ENCODE data around the gene EXO5.
"Not testable (repeated sequence)": the region's sequence is repeated elsewhere in the genome, so short reads cannot be mapped to it uniquely, and the experiment has no call there.

EXO5 gene

GRCh38 chr1:40554807-40555206, 46.2 kb downstream of the EXO5 start:
- FAIRE-seq: not testable (repeated sequence)

DNA sequence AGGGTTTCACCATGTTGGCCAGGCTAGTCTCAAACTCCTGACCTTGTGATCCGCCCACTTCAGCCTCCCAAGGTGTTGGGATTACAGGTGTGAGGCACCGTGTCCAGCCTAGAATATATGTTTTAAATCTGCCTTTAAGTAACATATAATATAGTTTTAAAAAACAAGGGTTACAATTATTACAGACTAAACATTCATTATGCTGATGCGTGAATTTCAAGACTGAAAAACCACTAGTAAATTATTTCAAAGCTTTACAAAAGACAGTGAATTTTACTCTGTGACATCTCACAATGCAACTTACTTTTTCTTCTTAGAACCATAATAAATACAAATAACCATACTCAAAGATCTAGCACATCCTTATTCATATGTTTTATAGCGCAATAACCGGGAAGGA, 47.6 kb downstream of the EXO5 start:
- no peak for FAIRE-seq

DNA sequence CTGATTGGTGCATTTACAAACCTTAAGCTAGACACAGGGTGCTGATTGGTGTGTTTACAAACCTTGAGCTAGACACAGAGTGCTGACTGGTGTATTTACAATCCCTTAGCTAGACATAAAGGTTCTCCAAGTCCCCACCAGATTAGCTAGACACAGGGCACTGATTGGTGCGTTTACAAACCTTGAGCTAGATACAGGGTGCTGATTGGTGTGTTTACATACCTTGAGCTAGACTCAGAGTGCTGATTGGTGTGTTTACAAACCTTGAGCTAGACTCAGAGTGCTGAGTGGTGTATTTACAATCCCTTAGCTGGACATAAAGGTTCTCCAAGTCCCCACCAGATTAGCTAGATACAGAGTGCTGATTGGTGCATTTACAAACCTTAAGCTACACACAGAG, 49.7 kb downstream of the EXO5 start:
- FAIRE-seq: not testable (repeated sequence)

- no peak for FAIRE-seq
These were observed 53.6 kb downstream of the EXO5 start for GRCh38 chr1:40562185-40562584.

- no peak for FAIRE-seq
These were observed 54.7 kb downstream of the EXO5 start for GRCh38 chr1:40563266-40563665.

GRCh38 chr1:40564506-40564905, 55.9 kb downstream of the EXO5 start:
- no peak for FAIRE-seq

- no peak for FAIRE-seq
These were observed 56.3 kb downstream of the EXO5 start for GRCh38 chr1:40564913-40565312.

Measured in G401.6 (cell line).